GM19025 (cell line): ENCODE measurements around the gene COLEC12.

ENCODE experiments used
- ATAC-seq: cut with Tn5 transposase; IDR thresholded peaks from one replicate; pipeline ENCODE4 v1.9.1; 2021; ENCODE audit warnings: mild to moderate bottlenecking, low read depth, moderate library complexity; ENCODE audit not compliant: unreplicated experiment

The COLEC12 gene

GRCh38 chr18:365651-366050 lies 134.8 kb downstream of the COLEC12 start:
- no peak for ATAC-seq

- no peak for ATAC-seq
These were observed 136.2 kb downstream of the COLEC12 start for GRCh38 chr18:364256-364826.

GRCh38 chr18:363301-364085 lies 137.0 kb downstream of the COLEC12 start:
- no peak for ATAC-seq

- no peak for ATAC-seq
These were observed 137.9 kb downstream of the COLEC12 start for GRCh38 chr18:362311-363290.

- no peak for ATAC-seq
These were observed 138.6 kb downstream of the COLEC12 start for GRCh38 chr18:361941-362310.

GRCh38 chr18:361100-361732 lies 139.3 kb downstream of the COLEC12 start:
- no peak for ATAC-seq

- no peak for ATAC-seq
These were observed 139.8 kb downstream of the COLEC12 start for GRCh38 chr18:360676-361075.

GRCh38 chr18:356778-357177 lies 143.7 kb downstream of the COLEC12 start:
- no peak for ATAC-seq

GRCh38 chr18:355678-356077 lies 144.8 kb downstream of the COLEC12 start:
- no peak for ATAC-seq

GRCh38 chr18:354471-354870 lies 146.0 kb downstream of the COLEC12 start:
- no peak for ATAC-seq

GRCh38 chr18:354003-354402 lies 146.5 kb downstream of the COLEC12 start:
- ATAC-seq = no peak

GRCh38 chr18:352438-352837 lies 148.1 kb downstream of the COLEC12 start:
- ATAC-seq = no peak

- no peak for ATAC-seq
These were observed 149.4 kb downstream of the COLEC12 start for GRCh38 chr18:350953-351572.

GRCh38 chr18:346600-346999 lies 153.9 kb downstream of the COLEC12 start:
- ATAC-seq = no peak

GRCh38 chr18:341102-341501 lies 159.4 kb downstream of the COLEC12 start:
- no peak for ATAC-seq

GRCh38 chr18:340044-340443 lies 160.5 kb downstream of the COLEC12 start:
- ATAC-seq = no peak

- ATAC-seq = no peak
These were observed 161.3 kb downstream of the COLEC12 start for GRCh38 chr18:339200-339599.

- no peak for ATAC-seq
These were observed 163.8 kb downstream of the COLEC12 start for GRCh38 chr18:336713-337112.

- no peak for ATAC-seq
These were observed 164.8 kb downstream of the COLEC12 start for GRCh38 chr18:335733-336132.

GRCh38 chr18:334575-335132 lies 165.8 kb downstream of the COLEC12 start:
- ATAC-seq = no peak
